Hepatocyte (in vitro differentiated cells): Measurements from ENCODE around the gene COL5A1.

ENCODE experiments used
- EZH2 ChIP-seq: fragments of 200-600 bp; sonication (generic); IDR thresholded peaks from 2 replicates; pipeline ENCODE4 v1.6.1; 2016; ENCODE audit warnings: antibody characterized with exemption, mild to moderate bottlenecking, borderline replicate concordance
- EZH2phosphoT487 ChIP-seq: fragments of 200-600 bp; sonication (generic); IDR thresholded peaks from one replicate; pipeline ENCODE4 v1.6.1; 2018; ENCODE audit warnings: antibody characterized with exemption, mild to moderate bottlenecking, low read depth, moderate library complexity; ENCODE audit not compliant: unreplicated experiment, severe bottlenecking
- TF ChIP-seq, protein P1 (sequence below): fragments of 200-600 bp; sonication (generic); IDR thresholded peaks from 2 replicates; pipeline ENCODE4 v1.5.1; 2016; ENCODE audit warnings: antibody characterized with exemption, mild to moderate bottlenecking; ENCODE audit not compliant: poor library complexity

DNA sequence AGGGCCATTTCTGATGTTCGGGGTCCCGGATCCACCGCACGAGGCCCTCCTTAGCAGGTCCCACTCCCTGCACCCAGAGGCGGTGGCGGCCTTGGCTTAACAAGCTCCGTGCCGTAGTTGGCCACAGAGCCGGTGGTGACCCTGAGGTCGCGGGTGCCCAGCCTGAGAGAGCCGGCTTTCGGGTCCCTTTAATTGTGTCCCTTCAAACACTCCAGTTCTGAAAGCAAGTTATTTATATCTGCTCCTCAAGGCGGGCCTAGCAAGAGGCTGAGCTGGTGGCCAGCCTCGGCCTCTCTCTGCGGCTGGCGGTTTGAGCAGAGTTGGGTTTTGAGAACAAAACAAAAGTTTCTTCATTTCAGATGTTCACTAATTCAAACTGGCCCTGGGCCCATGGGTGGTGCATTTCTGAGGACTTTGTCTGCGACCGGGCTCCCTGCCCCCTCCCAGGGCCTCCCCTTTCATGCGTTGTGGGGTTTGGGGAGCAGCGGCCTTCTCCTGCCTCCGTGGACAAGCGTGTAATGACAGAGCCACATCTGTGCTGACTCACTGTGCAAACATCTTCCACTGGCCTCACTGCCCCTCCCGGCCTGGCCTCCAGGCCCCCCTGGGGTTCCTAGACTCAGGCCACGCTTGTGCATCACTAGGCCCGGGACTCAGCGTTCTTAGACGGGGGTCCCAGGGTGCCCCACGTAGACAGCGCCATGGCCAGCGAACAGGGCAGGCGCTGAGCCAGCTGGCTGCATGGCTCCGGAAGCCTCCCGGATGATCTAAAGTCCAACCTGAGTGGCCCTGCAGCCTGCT, 49.4 kb upstream of the COL5A1 start:
- TF ChIP-seq, protein P1, sequence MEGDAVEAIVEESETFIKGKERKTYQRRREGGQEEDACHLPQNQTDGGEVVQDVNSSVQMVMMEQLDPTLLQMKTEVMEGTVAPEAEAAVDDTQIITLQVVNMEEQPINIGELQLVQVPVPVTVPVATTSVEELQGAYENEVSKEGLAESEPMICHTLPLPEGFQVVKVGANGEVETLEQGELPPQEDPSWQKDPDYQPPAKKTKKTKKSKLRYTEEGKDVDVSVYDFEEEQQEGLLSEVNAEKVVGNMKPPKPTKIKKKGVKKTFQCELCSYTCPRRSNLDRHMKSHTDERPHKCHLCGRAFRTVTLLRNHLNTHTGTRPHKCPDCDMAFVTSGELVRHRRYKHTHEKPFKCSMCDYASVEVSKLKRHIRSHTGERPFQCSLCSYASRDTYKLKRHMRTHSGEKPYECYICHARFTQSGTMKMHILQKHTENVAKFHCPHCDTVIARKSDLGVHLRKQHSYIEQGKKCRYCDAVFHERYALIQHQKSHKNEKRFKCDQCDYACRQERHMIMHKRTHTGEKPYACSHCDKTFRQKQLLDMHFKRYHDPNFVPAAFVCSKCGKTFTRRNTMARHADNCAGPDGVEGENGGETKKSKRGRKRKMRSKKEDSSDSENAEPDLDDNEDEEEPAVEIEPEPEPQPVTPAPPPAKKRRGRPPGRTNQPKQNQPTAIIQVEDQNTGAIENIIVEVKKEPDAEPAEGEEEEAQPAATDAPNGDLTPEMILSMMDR, result no peak
- TF ChIP-seq EZH2 (no peak), EZH2phosphoT487 (no peak)
